ENCODE measurements around the gene RNF214. TPM values are rescaled to one million over a fixed set of nuclear protein-coding genes. Genes with fewer than 3 reads are reported as not detected.
"Not testable (repeated sequence)": the region's sequence is repeated elsewhere in the genome, so short reads cannot be mapped to it uniquely, and the experiment has no call there.

Gene RNF214
- total RNA-seq, 1 donor from 2014 or later: 32.1 TPM

GRCh38 chr11:117197516-117198456 lies 34.7 kb upstream of the RNF214 start:
- DNase-seq (ENCODE audit: low spot score): peak; percentile 75

GRCh38 chr11:117198613-117199012 lies 33.9 kb upstream of the RNF214 start:
- DNase-seq (ENCODE audit: low spot score): no peak

- DNase-seq (ENCODE audit: low spot score): peak; percentile 90
These were observed 33.2 kb upstream of the RNF214 start, which contains the start of gene TAGLN for GRCh38 chr11:117199053-117199915. TSS of gene TAGLN (plus strand) at chr11:117199370. CDS start at chr11:117203014, 3,644 bp downstream.

- DNase-seq (ENCODE audit: low spot score): no peak
These were observed 32.3 kb upstream of the RNF214 start for GRCh38 chr11:117199916-117200812.

- DNase-seq (ENCODE audit: low spot score): no peak
These were observed 31.4 kb upstream of the RNF214 start for GRCh38 chr11:117200813-117201657.

GRCh38 chr11:117201658-117202305 lies 30.7 kb upstream of the RNF214 start:
- no peak for DNase-seq (ENCODE audit: low spot score)

- DNase-seq (ENCODE audit: low spot score): no peak
These were observed 29.9 kb upstream of the RNF214 start for GRCh38 chr11:117202386-117203068.

GRCh38 chr11:117203069-117203407 lies 29.4 kb upstream of the RNF214 start:
- no peak for DNase-seq (ENCODE audit: low spot score)

- DNase-seq (ENCODE audit: low spot score): no peak
These were observed 28.0 kb upstream of the RNF214 start for GRCh38 chr11:117204283-117205080.

GRCh38 chr11:117205211-117205818 lies 27.2 kb upstream of the RNF214 start:
- no peak for DNase-seq (ENCODE audit: low spot score)

GRCh38 chr11:117206111-117206510 lies 26.4 kb upstream of the RNF214 start:
- DNase-seq (ENCODE audit: low spot score): not testable (repeated sequence)

GRCh38 chr11:117206859-117207258 lies 25.6 kb upstream of the RNF214 start:
- DNase-seq (ENCODE audit: low spot score): not testable (repeated sequence)

GRCh38 chr11:117207481-117207880 lies 25.0 kb upstream of the RNF214 start:
- DNase-seq (ENCODE audit: low spot score): not testable (repeated sequence)

GRCh38 chr11:117208710-117209109 lies 23.8 kb upstream of the RNF214 start:
- not testable (repeated sequence) for DNase-seq (ENCODE audit: low spot score)

- DNase-seq (ENCODE audit: low spot score): not testable (repeated sequence)
These were observed 22.9 kb upstream of the RNF214 start for GRCh38 chr11:117209351-117210125.

GRCh38 chr11:117210620-117211019 lies 21.9 kb upstream of the RNF214 start:
- DNase-seq (ENCODE audit: low spot score): no peak

- DNase-seq (ENCODE audit: low spot score): no peak
These were observed 19.6 kb upstream of the RNF214 start for GRCh38 chr11:117212697-117213355.
